Stimulated activated CD4-positive, alpha-beta T cell treated with anti-CD3 and anti-CD28 coated beads, Interleukin-1b, Interleukin-23, amount 100 ng/mL, for 1 hour (primary cell): Measurements from ENCODE around the gene ZNF222.

Experiments
- DNase-seq, 2 donors: peaks; one replicate each; pipeline ENCODE4 v3.0.0-alpha.2; 2020; ENCODE audit warnings: low read depth in 2 of 2

Gene ZNF222

DNA sequence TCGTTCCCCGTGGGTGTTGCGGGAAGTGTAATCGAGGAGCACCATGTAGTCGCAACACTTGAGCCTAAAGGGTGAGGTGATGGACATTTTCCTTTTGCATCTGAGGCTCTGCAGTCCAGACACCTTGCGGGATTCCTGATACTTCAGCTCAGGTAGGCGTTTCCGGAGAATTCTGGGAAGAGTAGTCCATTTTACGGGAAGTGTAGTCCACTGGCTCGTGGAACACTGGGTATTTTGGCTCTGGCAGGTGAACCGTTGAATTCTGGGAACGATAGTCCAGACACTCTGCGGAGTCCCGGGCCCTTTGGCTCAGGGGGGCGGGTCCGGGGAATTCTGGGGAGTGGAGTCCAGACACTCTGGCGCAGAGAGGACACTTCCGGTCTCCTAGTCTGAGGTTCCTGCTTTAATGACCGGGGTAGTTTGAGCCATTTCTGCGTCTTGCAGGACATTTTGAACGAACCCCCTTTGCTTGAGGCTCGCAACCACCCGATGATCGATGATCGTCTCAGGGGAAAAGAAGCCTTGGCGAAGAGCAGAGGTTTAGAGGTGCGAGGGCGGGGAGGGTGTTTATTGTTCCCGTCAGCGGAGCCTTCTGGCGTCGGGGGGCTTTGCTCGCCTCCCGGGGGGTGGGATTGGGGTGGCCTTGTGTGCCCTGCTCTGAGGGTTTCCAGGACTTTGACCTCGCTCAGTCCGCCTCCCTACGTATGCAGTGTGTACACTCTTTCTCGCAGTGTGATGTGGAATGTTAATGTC, 26.6 kb downstream of the ZNF222 start, which contains the start of gene ZNF223:
Gene ZNF223, plus strand, starts transcription at position 387 of the 753 bp plus-strand sequence. CDS start 3,141 bp downstream, outside the sequence.
- peak in 1 of 2 donors; percentile 51 for DNase-seq

DNA sequence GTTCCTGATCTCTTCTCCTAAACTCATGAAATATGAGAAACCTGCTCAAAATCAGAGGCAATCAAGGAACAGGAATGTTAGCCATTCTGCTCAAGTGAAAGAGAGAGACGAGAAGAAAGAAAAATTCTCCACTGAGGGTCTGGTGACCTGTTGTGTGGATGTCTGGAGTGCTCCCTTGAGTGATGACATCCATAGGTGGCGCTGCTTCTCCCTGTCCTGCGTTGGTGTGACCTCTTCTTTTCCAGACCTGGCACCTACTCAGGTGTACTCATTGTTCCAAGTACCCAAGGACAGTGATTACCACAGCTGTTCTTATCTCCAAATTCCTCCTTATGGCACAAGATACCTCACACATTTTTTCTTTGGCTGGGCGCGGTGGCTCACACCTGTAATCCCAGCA, 30.7 kb downstream of the ZNF222 start:
- DNase-seq, result no peak

DNA sequence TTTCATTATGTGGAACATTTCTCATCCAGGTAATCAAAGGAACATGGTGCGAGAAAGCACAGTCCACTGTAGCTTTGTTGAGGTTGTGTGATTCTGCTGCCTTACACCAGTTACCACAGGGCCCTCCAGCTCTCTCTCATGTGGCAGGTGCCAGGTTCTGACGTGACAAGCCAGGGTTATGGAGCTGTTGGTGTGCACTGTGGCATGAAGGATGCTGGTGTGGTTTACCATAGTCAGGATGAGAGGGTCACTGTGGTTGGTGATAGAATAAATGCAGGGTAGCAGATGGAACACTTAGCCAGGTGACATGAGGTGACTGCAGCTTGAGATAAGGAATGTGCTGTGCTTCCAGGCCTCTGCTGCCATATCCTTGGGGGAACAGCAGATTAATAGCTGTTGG, 34.0 kb downstream of the ZNF222 start:
- DNase-seq, result no peak

DNA sequence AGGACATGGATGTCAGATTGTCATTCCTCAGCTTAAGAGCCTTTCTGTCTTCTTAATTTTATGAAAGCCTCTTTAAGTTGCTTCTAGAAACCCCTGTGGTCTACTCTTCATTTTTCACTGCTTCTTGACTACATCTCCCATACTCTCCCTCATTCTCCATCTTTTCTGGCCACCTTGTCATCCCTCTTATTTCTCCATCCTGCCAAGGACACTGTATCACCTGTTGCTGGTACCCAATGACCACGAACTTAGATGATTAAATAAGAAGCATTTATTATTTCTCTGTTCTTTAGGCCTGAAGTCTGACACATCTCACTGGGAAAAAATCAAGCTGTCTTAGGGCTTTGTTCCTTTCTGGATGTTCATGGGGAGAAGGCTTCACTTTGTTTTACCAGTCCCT, 35.9 kb downstream of the ZNF222 start:
- no peak for DNase-seq

DNA sequence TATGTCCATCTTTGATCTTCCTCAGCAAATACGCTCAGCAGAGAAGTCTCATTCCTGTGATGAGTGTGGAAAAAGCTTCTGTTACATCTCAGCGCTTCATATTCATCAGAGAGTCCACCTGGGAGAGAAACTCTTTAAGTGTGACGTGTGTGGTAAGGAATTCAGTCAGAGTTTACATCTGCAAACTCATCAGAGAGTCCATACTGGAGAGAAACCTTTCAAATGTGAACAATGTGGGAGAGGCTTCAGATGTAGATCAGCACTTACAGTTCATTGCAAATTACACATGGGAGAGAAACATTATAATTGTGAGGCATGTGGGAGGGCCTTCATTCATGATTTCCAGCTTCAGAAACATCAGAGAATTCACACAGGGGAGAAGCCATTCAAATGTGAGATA, 41.1 kb downstream of the ZNF222 start:
- no peak for DNase-seq

DNA sequence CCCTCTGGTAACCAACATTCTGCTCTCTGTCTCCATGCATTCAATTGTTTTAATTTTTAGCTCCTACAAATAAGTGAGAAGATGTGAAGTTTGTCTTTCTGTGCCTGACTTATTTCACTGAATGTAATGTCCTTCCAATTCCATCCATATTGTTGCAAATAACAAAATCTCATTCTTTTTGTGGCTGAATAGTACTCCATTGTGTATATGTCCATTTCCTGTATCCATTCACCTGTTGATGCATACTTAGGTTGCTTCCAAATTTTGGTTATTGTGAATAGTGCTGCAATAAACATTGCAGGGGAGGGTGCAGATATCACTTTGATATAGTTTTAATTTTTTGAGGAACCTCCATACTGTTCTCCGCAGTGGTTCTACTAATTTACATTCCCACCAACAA, 44.2 kb downstream of the ZNF222 start:
- DNase-seq, result no peak

DNA sequence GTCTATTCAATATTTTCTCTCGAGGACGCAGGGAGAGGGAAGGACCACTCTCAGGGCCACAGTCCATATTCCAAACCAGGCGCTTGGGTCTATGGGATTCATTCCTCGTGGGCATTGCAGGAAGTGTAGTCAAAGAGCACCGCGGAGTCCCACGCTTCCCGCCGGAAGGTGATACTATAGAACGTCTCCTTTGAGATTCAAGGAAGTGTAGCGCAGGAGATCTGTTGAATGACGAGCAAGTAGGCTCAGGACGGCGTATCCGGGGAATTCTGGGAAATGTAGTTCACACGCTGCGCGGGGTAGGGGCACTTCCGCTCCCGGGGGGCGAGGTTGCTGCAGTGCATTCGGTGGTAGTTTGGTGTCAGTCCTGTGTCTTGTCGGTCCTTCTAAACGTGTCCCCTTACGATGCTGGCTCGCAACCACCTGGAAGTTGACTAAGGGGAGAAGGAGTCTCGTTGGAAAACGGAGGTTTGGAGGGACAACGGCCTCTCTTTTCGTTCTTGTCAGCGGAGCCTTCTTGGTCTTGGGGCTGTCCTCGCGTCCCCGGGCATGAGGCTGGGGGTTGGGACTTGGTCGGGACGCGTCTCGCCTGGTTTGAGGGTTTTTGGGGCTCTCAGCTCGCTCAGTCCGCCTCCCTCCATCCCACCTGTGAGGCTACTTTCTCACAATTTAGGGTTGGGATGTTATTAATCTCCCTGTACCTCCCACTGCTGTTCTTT, 46.8 kb downstream of the ZNF222 start, which contains the start of gene ZNF284:
Gene ZNF284, plus strand, starts transcription at position 336 of the 719 bp plus-strand sequence. CDS start 4,231 bp downstream, outside the sequence.
- DNase-seq, result peak; percentile 57 to 60

DNA sequence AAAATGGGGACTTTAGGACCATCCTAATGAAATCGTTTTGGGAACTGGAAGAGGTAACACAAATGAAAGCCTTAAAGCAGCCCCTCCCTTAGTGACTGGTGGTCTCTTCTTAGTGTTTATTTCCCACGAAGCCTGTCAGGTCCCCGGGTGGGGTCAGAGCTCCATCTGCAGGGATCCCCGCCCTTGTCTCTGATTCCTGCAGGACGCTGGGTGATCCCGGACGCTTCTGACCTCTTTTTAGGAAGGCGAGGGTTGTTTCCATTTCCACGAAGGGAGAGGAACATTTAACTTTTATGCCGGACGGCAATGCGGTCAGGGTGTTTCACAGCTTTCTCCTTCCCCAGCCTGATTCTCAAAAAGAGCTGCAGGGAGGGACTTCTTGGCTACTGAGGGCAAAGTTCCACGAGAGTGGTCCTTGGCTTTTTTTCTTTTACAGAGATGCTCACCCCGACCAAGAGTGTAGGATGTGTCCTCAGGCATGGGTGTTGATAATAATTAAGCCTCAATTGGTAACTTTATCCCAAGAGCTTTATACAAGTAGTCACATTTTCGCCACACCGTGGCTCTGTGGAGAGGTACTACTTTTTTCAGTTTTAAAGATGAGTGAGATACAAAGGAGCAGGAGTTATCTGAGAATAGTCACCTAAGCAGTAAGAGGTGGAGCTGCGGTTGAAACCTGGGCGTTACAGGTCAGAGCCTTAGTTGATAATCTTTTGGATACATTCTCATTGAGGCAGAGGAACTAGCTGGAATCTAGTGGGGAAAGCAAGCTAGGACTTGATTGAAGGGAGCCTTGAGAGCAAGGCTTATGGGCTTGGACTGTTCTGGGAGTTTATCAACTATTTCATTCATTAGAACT, 47.6 kb downstream of the ZNF222 start:
- DNase-seq, result no peak

DNA sequence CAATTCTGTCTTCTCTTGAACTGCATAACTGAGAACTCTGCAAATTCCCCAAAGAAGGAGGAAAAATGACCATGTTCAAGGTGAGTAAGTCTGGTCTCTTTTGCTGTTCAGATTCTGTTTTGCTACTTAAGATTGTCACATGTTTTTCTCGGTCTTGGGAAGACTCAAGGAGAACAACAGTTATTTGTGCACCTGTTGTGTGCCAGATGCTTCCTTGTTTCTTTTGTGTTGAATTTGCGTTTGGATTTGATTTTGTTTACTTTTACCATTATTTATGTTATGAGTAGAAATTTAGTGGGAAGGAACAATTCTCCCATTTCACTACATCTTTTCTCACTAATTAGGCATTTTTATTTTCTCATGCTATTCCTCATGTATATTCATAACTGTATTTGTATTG, 51.1 kb downstream of the ZNF222 start:
- no peak for DNase-seq
